ENCODE data around the gene KRTAP6-3. TPM values are rescaled to one million over a fixed set of nuclear protein-coding genes. Genes with fewer than 3 reads are reported as not detected.

Gene KRTAP6-3
- total RNA-seq, 1 donor from 2014 or later, result not detected

DNA sequence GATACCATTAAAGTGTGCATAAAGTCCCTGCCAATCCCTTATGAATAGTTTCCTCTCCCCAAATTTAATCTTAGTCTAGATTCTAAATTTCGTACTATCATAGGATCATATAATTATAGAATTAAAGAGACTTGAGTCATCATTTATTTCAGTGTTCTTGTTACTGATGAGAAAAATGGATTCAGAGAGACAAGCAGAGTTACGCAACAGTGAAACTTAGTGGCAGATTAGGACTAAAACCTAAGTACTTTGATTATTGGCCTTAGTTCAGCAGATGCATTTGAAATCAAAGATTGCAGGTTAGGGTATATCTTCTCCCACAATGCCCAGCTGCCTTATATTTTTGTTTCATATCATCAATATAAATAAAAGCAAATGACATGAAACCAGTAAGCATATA, 30.3 kb upstream of the KRTAP6-3 start:
- no peaks in the 10 kb centered on the region for H3K27me3 Mint-ChIP-seq (ENCODE audit: unreplicated experiment)
- TF ChIP-seq, protein P1, sequence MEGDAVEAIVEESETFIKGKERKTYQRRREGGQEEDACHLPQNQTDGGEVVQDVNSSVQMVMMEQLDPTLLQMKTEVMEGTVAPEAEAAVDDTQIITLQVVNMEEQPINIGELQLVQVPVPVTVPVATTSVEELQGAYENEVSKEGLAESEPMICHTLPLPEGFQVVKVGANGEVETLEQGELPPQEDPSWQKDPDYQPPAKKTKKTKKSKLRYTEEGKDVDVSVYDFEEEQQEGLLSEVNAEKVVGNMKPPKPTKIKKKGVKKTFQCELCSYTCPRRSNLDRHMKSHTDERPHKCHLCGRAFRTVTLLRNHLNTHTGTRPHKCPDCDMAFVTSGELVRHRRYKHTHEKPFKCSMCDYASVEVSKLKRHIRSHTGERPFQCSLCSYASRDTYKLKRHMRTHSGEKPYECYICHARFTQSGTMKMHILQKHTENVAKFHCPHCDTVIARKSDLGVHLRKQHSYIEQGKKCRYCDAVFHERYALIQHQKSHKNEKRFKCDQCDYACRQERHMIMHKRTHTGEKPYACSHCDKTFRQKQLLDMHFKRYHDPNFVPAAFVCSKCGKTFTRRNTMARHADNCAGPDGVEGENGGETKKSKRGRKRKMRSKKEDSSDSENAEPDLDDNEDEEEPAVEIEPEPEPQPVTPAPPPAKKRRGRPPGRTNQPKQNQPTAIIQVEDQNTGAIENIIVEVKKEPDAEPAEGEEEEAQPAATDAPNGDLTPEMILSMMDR (IDR thresholded peaks at IDR 0.05), result no peak
- H3K27ac Mint-ChIP-seq (ENCODE audit: unreplicated experiment), result no peak overlapping the region

DNA sequence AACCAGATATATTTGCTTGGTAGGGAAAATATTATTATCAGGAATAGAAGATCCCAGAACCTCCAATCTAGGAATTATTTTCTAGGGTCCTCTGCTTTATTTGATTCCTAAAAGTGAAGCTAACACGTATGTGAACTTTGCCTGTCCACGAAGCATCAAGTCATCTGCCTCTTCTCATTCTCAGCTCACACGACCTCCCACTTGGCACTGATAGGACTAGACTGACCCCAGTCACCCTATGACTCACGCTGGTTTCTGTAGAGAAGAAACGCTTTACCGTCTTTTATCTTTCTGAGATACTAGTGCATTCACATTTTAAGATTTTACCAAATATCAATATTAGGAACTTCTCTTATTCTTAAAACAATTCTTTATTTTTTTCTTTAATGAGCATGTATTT, 29.2 kb upstream of the KRTAP6-3 start:
- Mint-ChIP-seq H3K4me1 (ENCODE audit: unreplicated experiment) (no peaks in the 10 kb centered on the region), H3K27ac (ENCODE audit: unreplicated experiment) (no peak overlapping the region), H3K4me3 (ENCODE audit: unreplicated experiment) (no peak overlapping the region), H3K36me3 (ENCODE audit: unreplicated experiment) (no peaks in the 10 kb centered on the region), H3K27me3 (ENCODE audit: unreplicated experiment) (no peaks in the 10 kb centered on the region), H3K9me3 (ENCODE audit: unreplicated experiment) (peaks cover 7% of the 10 kb centered on the region)
- DNase-seq (ENCODE audit: extremely low spot score, unreplicated experiment), result no peak
- TF ChIP-seq, protein P1 (IDR thresholded peaks at IDR 0.05), result no peak

More for the DNA sequence above, 30.3 kb upstream of the KRTAP6-3 start:
- no peaks in the 10 kb centered on the region for H3K4me1 Mint-ChIP-seq (ENCODE audit: unreplicated experiment)
- no peak overlapping the region for H3K4me3 Mint-ChIP-seq (ENCODE audit: unreplicated experiment)
- peaks cover 7% of the 10 kb centered on the region for H3K9me3 Mint-ChIP-seq (ENCODE audit: unreplicated experiment)
- no peak for DNase-seq (ENCODE audit: extremely low spot score, unreplicated experiment)
- no peaks in the 10 kb centered on the region for H3K36me3 Mint-ChIP-seq (ENCODE audit: unreplicated experiment)

DNA sequence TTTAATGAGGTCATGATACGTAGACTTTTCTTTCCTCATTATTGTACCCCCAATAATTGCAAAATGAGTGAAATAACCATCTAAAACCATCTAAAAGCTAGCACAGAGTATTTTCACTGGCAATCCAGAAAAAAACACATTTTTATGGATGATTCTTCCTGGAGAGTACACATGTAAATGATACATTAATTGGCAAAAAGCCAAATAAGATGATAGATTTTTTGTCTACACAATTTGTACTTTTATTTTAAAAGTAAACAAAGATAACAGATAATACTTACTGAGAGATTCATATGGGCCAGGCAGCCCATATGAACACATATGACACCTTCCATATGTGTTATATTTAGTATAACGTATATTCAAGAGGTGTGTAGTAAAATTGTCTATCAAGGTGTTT, 28.6 kb upstream of the KRTAP6-3 start:
- Mint-ChIP-seq H3K4me1 (ENCODE audit: unreplicated experiment) (no peaks in the 10 kb centered on the region), H3K9me3 (ENCODE audit: unreplicated experiment) (peaks cover 6% of the 10 kb centered on the region), H3K27ac (ENCODE audit: unreplicated experiment) (no peak overlapping the region), H3K4me3 (ENCODE audit: unreplicated experiment) (no peak overlapping the region), H3K27me3 (ENCODE audit: unreplicated experiment) (no peaks in the 10 kb centered on the region), H3K36me3 (ENCODE audit: unreplicated experiment) (no peaks in the 10 kb centered on the region)
- TF ChIP-seq, protein P1 (IDR thresholded peaks at IDR 0.05), result no peak
- DNase-seq (ENCODE audit: extremely low spot score, unreplicated experiment), result no peak

- H3K36me3 Mint-ChIP-seq (ENCODE audit: unreplicated experiment), result no peaks in the 10 kb centered on the region
- no peaks in the 10 kb centered on the region for H3K9me3 Mint-ChIP-seq (ENCODE audit: unreplicated experiment)
- H3K27ac Mint-ChIP-seq (ENCODE audit: unreplicated experiment), result no peak overlapping the region
Measured at GRCh38 chr21:30567617-30568016, 24.6 kb upstream of the KRTAP6-3 start.

DNA sequence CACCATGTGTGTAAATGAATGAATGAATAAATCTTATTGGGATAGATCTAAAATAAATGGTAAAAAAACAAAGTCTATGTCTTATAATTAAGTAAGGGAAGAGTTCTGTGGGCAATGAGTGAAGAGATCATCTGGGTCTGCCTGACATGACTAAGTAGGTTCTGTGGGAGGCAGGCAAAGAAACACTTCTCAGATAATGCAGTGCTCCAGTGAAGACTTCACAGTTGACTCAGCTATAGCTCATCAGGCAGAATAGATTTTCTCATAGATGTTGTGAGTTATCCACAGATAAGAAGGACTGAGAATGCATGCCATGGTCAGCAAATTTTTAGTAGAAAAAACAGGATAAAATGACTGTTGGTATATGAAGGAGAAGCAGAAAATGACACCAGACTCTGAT, 14.5 kb upstream of the KRTAP6-3 start:
- no peak for DNase-seq (ENCODE audit: extremely low spot score, unreplicated experiment)
- H3K27ac Mint-ChIP-seq (ENCODE audit: unreplicated experiment), result no peak overlapping the region
- no peaks in the 10 kb centered on the region for H3K36me3 Mint-ChIP-seq (ENCODE audit: unreplicated experiment)
- TF ChIP-seq, protein P1 (IDR thresholded peaks at IDR 0.05), result no peak
- H3K4me3 Mint-ChIP-seq (ENCODE audit: unreplicated experiment), result no peak overlapping the region
- H3K4me1 Mint-ChIP-seq (ENCODE audit: unreplicated experiment), result no peaks in the 10 kb centered on the region
- no peaks in the 10 kb centered on the region for H3K9me3 Mint-ChIP-seq (ENCODE audit: unreplicated experiment)
- no peaks in the 10 kb centered on the region for H3K27me3 Mint-ChIP-seq (ENCODE audit: unreplicated experiment)

More at GRCh38 chr21:30567617-30568016, 24.6 kb upstream of the KRTAP6-3 start:
- Mint-ChIP-seq H3K4me3 (ENCODE audit: unreplicated experiment) (no peak overlapping the region), H3K4me1 (ENCODE audit: unreplicated experiment) (no peaks in the 10 kb centered on the region), H3K27me3 (ENCODE audit: unreplicated experiment) (no peaks in the 10 kb centered on the region)
- TF ChIP-seq, protein P1 (IDR thresholded peaks at IDR 0.05), result no peak
- no peak for DNase-seq (ENCODE audit: extremely low spot score, unreplicated experiment)

Data from osteocyte (in vitro differentiated cells).